Measurements from ENCODE around the gene ACP7.
"Not testable (repeated sequence)": the region's sequence is repeated elsewhere in the genome, so short reads cannot be mapped to it uniquely, and the experiment has no call there.

Gene ACP7

GRCh38 chr19:39078436-39079200 lies 5.5 kb upstream of the ACP7 start:
- no peak for DNase-seq (ENCODE audit: low read depth)

- no peak for DNase-seq (ENCODE audit: low read depth)
These were observed 3.7 kb upstream of the ACP7 start for GRCh38 chr19:39080431-39080830.

- no peak for DNase-seq (ENCODE audit: low read depth)
These were observed 2.0 kb upstream of the ACP7 start for GRCh38 chr19:39082167-39082566.

- DNase-seq (ENCODE audit: low read depth), result no peak
These were observed 1.2 kb upstream of the ACP7 start for GRCh38 chr19:39082745-39083598.

GRCh38 chr19:39083599-39083982 lies 577 bp upstream of the ACP7 start:
- no peak for DNase-seq (ENCODE audit: low read depth)

GRCh38 chr19:39084732-39085080 lies 538 bp downstream of the ACP7 start:
- DNase-seq (ENCODE audit: low read depth), result no peak

- no peak for DNase-seq (ENCODE audit: low read depth)
These were observed 1.2 kb downstream of the ACP7 start for GRCh38 chr19:39085392-39085791.

- no peak for DNase-seq (ENCODE audit: low read depth)
These were observed 2.2 kb downstream of the ACP7 start for GRCh38 chr19:39086386-39086785.

- DNase-seq (ENCODE audit: low read depth), result no peak
These were observed 3.9 kb downstream of the ACP7 start for GRCh38 chr19:39087907-39088686.

GRCh38 chr19:39090016-39090415 lies 5.8 kb downstream of the ACP7 start:
- not testable (repeated sequence) for DNase-seq (ENCODE audit: low read depth)

- DNase-seq (ENCODE audit: low read depth), result no peak
These were observed 6.7 kb downstream of the ACP7 start for GRCh38 chr19:39090881-39091280.

- DNase-seq (ENCODE audit: low read depth), result not testable (repeated sequence)
These were observed 11.8 kb downstream of the ACP7 start for GRCh38 chr19:39095799-39096540.

- DNase-seq (ENCODE audit: low read depth), result no peak
These were observed 13.1 kb downstream of the ACP7 start for GRCh38 chr19:39097299-39097698.

- no peak for DNase-seq (ENCODE audit: low read depth)
These were observed 13.6 kb downstream of the ACP7 start for GRCh38 chr19:39097721-39098120.

- no peak for DNase-seq (ENCODE audit: low read depth)
These were observed 14.4 kb downstream of the ACP7 start for GRCh38 chr19:39098365-39099269.

- no peak for DNase-seq (ENCODE audit: low read depth)
These were observed 15.2 kb downstream of the ACP7 start for GRCh38 chr19:39099341-39099740.

GRCh38 chr19:39100500-39101166 lies 16.5 kb downstream of the ACP7 start:
- no peak for DNase-seq (ENCODE audit: low read depth)

GRCh38 chr19:39103151-39103550 lies 19.0 kb downstream of the ACP7 start:
- DNase-seq (ENCODE audit: low read depth), result no peak

- DNase-seq (ENCODE audit: low read depth), result no peak
These were observed 20.0 kb downstream of the ACP7 start for GRCh38 chr19:39104186-39104596.

GRCh38 chr19:39106194-39106593 lies 22.0 kb downstream of the ACP7 start:
- DNase-seq (ENCODE audit: low read depth), result no peak
